MCF 10A (cell line): Measurements from ENCODE around the gene ARL4A. TPM values are rescaled to one million over a fixed set of nuclear protein-coding genes. Genes with fewer than 3 reads are reported as not detected.

Experiments
- BruUV-seq: library from RNA; stranded (reverse); fragments of 400-500 nt; replicated peaks from 2 replicates; lab custom pipeline; 2021; lab: Mats Ljungman, UMichigan
- CTCF ChIA-PET: fragments of 300-600 bp; sonication (Branson Sonifier 250); formaldehyde crosslinking; extraction: SDS; loops from one replicate; lab custom pipeline; 2021; ENCODE audit warnings: antibody characterized with exemption, inconsistent platforms; lab: Yijun Ruan, JAX
- POLR2A ChIA-PET: fragments of 300-600, 350-650 bp; sonication (Branson Sonifier 250); formaldehyde crosslinking; extraction: SDS; loops from one replicate; lab custom pipeline; 2020; ENCODE audit warnings: antibody characterized with exemption, inconsistent platforms; lab: Yijun Ruan, JAX
- DNase-seq: peaks from one replicate; pipeline ENCODE4 v3.0.0-alpha.2; 2018; ENCODE audit not compliant: unreplicated experiment
- H3K27ac Mint-ChIP-seq: one replicate; pipeline ENCODE4 v1.8.0; 2022; ENCODE audit warnings: mild to moderate bottlenecking, low read depth, mixed read lengths; ENCODE audit not compliant: unreplicated experiment
- H3K27me3 Mint-ChIP-seq: one replicate; pipeline ENCODE4 v1.8.0; 2022; ENCODE audit warnings: mixed read lengths; ENCODE audit not compliant: insufficient read depth, unreplicated experiment
- H3K36me3 Mint-ChIP-seq: one replicate; pipeline ENCODE4 v1.8.0; 2022; ENCODE audit warnings: mild to moderate bottlenecking, moderate library complexity, mixed read lengths; ENCODE audit not compliant: insufficient read depth, unreplicated experiment
- H3K4me1 Mint-ChIP-seq: one replicate; pipeline ENCODE4 v1.8.0; 2022; ENCODE audit warnings: mixed read lengths; ENCODE audit not compliant: insufficient read depth, unreplicated experiment
- H3K4me3 Mint-ChIP-seq: one replicate; pipeline ENCODE4 v1.8.0; 2022; ENCODE audit warnings: mild to moderate bottlenecking, moderate library complexity, mixed read lengths; ENCODE audit not compliant: unreplicated experiment
- H3K9me3 Mint-ChIP-seq: one replicate; pipeline ENCODE4 v1.8.0; 2022; ENCODE audit warnings: mixed read lengths; ENCODE audit not compliant: unreplicated experiment
- intact Hi-C: fragments of 100-400 bp; cut with micrococcal nuclease; formaldehyde crosslinking; loops from 2 replicates; pipeline ENCODE4 v1.14.1; 2022
- total RNA-seq: library from RNA; stranded (reverse); gene quantifications from 2 replicates; pipeline ENCODE4 v1.2.3, GENCODE V29; 2022
- TF ChIP-seq, protein P1 (sequence below): fragments of 200-600 bp; IDR thresholded peaks from one replicate; pipeline ENCODE4 v1.8.0; 2022; ENCODE audit warnings: antibody characterized with exemption, mild to moderate bottlenecking; ENCODE audit not compliant: unreplicated experiment

The ARL4A gene
- total RNA-seq, 1 experiment from 2014 or later: 42.6 TPM

DNA sequence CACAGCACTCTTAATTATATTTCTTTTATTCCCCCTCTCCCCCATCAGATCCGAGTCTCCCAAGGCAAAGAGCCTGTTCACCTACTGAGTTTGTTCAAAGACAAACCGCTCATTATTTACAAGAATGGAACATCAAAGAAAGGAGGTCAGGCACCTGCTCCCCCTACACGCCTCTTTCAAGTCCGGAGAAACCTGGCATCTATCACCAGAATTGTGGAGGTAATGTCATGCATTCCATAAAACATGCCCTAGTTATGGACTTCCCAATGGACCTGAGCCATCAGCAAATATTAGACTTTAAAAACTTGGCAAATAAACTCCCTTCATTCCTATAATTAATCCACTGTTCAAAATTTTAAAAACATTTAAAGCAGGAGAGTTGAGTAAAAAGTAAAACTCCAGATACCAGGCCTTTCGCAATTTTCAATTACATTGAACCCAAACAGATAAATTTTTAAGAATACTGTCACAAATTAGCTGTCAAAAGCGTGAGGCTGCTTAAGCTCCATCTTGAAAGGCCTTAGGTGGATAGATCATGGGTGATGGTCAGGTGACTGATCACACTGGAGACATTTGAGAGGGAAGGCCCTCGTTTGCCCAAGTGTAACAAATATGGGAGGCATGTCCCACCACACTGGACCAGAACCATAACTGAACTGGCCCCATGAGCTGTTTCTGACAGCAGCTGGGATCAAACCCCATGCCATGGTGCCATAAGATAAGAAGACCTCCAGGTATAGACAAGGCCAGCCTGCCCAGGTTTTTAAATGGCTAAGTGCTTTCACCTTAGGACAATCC lies 46.9 kb upstream of the ARL4A start:
- intact Hi-C loops: no loop called here
- Mint-ChIP-seq H3K4me1 (no peaks in the 10 kb centered on the region), H3K27me3 (no peaks in the 10 kb centered on the region), H3K9me3 (no peaks in the 10 kb centered on the region), H3K36me3 (no peaks in the 10 kb centered on the region), H3K4me3 (no peak overlapping the region), H3K27ac (no peak overlapping the region)
- no peak for DNase-seq
- CTCF ChIA-PET: interaction anchor here (1.2 to 2.3 kb wide), 5 partner anchors 10 to 621 kb away, joined by 3 to 11 read pairs (median 3); no protein-coding TSS in a partner anchor
- POLR2A ChIA-PET: no interaction called here
- BruUV-seq: no TSS peak
- TF ChIP-seq, protein P1, sequence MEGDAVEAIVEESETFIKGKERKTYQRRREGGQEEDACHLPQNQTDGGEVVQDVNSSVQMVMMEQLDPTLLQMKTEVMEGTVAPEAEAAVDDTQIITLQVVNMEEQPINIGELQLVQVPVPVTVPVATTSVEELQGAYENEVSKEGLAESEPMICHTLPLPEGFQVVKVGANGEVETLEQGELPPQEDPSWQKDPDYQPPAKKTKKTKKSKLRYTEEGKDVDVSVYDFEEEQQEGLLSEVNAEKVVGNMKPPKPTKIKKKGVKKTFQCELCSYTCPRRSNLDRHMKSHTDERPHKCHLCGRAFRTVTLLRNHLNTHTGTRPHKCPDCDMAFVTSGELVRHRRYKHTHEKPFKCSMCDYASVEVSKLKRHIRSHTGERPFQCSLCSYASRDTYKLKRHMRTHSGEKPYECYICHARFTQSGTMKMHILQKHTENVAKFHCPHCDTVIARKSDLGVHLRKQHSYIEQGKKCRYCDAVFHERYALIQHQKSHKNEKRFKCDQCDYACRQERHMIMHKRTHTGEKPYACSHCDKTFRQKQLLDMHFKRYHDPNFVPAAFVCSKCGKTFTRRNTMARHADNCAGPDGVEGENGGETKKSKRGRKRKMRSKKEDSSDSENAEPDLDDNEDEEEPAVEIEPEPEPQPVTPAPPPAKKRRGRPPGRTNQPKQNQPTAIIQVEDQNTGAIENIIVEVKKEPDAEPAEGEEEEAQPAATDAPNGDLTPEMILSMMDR: no peak

- CTCF ChIA-PET: interaction anchor here (1.2 to 2.3 kb wide), 5 partner anchors 10 to 620 kb away, joined by 3 to 11 read pairs (median 3); no protein-coding TSS in a partner anchor
- Mint-ChIP-seq H3K4me1 (no peaks in the 10 kb centered on the region), H3K4me3 (no peak overlapping the region), H3K27me3 (no peaks in the 10 kb centered on the region), H3K27ac (no peak overlapping the region), H3K9me3 (no peaks in the 10 kb centered on the region), H3K36me3 (no peaks in the 10 kb centered on the region)
- no peak for DNase-seq
- BruUV-seq: no TSS peak
- POLR2A ChIA-PET: no interaction called here
- intact Hi-C loops: no loop called here
- TF ChIP-seq, protein P1: no peak
These were observed 46.2 kb upstream of the ARL4A start for GRCh38 chr7:12641196-12641595.

DNA sequence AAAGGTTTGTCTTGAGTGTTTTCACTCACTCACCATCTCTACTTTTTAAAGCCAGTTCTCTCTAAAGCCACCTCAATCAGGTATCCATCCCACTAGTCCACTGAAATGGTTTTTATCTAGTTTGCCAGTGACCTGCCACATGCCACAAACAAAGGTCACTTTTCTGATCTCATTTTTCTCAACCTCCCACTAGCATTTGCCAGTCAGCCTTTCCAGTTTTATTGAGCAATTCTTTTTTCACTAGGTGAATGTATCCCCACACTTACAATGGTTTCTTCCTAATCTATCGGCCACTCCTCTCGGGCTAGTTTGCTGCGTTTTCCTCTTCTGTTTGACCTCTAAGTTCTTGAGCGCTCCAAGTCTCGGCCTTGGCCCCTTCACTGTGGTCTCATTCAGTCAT lies 44.9 kb upstream of the ARL4A start:
- BruUV-seq: no TSS peak
- CTCF ChIA-PET: interaction anchor here (0.6 to 2.3 kb wide), 4 partner anchors 15 to 638 kb away, joined by 3 to 11 read pairs (median 3); no protein-coding TSS in a partner anchor

GRCh38 chr7:12643001-12643643 lies 44.3 kb upstream of the ARL4A start:
- no TSS peak for BruUV-seq
- ChIA-PET CTCF (interaction anchor here (0.7 to 1.2 kb wide), 3 partner anchors 43 to 637 kb away, joined by 3 read pairs; no protein-coding TSS in a partner anchor), POLR2A (no interaction called here)
- intact Hi-C loops: no loop called here
- Mint-ChIP-seq H3K36me3 (no peaks in the 10 kb centered on the region), H3K4me3 (no peak overlapping the region), H3K4me1 (peaks cover 4% of the 10 kb centered on the region), H3K9me3 (no peaks in the 10 kb centered on the region), H3K27ac (no peak overlapping the region), H3K27me3 (no peaks in the 10 kb centered on the region)
- TF ChIP-seq, protein P1: no peak
- DNase-seq: no peak

More for the DNA sequence above, 44.9 kb upstream of the ARL4A start:
- intact Hi-C loops: no loop called here
- H3K9me3 Mint-ChIP-seq: no peaks in the 10 kb centered on the region
- no peak overlapping the region for H3K4me3 Mint-ChIP-seq
- DNase-seq: no peak
- peaks cover 4% of the 10 kb centered on the region for H3K4me1 Mint-ChIP-seq
- H3K27ac Mint-ChIP-seq: no peak overlapping the region
- TF ChIP-seq, protein P1: no peak
- no peaks in the 10 kb centered on the region for H3K27me3 Mint-ChIP-seq
- H3K36me3 Mint-ChIP-seq: no peaks in the 10 kb centered on the region
- POLR2A ChIA-PET: no interaction called here
